GM12865 (cell line): ENCODE measurements around the gene TBC1D22A.

Experiments
- DNase-seq: peaks from one replicate; pipeline ENCODE4 v3.0.0; 2010; ENCODE audit warnings: low read depth
- H3K4me3 ChIP-seq: 2 replicates; pipeline ENCODE4 v1.5.1; 2011; ENCODE audit warnings: mild to moderate bottlenecking, low read depth, low read length, control low read depth
- TF ChIP-seq, protein P1 (sequence below): IDR thresholded peaks from 2 replicates; pipeline ENCODE4 v1.5.1; 2011; ENCODE audit warnings: low read length, control low read depth, low read depth, inconsistent platforms; ENCODE audit not compliant: insufficient read depth; ENCODE audit errors: missing control alignments

TBC1D22A gene

DNA sequence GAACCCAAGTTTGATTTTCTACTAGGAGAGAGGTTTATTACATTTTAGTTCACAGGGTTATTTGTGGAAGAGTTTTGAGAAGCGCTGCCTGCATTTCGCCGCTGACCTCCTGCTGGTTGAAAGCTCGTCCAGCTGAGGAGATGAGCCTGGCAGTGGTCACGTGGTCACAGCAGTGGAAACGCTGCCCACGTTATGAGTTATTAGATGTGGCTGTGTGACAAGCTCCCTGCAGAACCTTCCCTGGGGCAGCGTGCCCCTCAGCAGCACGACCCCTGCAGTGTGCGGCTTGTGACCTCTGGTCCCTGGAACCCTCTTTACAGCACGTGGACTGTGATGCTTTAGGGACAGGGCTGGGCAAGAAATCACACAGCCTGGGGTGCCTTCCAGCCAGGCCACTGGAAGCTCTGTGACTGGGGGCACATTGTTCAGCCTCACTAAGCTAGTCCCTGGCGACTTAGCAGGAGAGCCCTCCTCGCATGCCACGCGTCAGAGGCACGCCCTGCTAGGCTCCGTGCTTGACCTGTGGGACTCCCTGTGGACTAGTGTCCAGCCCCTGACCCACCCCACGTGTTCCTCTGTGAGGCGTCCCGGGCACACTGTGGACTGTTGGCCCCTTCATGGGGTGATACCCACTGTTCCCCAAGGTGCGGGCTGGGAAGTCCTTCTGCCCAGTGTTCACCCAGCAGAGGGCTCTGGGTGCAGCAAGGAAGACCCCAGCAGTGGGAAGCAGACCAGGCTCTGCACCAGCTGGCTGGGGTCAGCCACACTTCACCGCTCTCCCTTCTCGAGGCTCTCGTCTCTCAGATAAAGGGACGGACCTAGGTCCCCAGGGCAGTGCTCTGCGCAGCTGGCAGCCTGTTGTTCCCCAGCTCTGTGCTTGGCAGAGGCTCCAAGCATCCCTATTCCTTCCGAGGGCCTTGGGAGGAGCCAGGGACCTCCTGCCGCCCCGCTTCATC lies 349.5 kb downstream of the TBC1D22A start:
- TF ChIP-seq, protein P1, sequence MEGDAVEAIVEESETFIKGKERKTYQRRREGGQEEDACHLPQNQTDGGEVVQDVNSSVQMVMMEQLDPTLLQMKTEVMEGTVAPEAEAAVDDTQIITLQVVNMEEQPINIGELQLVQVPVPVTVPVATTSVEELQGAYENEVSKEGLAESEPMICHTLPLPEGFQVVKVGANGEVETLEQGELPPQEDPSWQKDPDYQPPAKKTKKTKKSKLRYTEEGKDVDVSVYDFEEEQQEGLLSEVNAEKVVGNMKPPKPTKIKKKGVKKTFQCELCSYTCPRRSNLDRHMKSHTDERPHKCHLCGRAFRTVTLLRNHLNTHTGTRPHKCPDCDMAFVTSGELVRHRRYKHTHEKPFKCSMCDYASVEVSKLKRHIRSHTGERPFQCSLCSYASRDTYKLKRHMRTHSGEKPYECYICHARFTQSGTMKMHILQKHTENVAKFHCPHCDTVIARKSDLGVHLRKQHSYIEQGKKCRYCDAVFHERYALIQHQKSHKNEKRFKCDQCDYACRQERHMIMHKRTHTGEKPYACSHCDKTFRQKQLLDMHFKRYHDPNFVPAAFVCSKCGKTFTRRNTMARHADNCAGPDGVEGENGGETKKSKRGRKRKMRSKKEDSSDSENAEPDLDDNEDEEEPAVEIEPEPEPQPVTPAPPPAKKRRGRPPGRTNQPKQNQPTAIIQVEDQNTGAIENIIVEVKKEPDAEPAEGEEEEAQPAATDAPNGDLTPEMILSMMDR = no peak
- no peak overlapping the region for H3K4me3 ChIP-seq
- no peak for DNase-seq

DNA sequence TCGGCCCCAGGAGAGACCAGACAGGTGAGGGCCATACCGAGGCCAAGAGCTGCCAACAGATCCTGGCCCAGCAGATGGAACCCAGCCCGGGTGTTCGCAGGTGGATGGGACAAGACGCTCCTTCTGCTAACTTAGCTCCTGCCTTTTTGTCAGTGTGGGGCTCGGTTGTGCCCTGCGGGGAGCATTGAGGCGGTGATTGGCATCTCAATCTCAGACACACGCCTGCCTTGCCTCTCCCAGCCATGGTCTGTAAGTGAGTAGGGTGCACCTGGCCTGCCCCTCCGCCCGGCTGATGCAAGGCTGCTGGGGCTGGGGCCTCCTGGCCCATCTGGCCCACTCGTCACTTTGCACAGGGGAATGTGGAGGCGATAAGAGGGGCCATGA lies 350.1 kb downstream of the TBC1D22A start:
- H3K4me3 ChIP-seq = no peak overlapping the region
- TF ChIP-seq, protein P1 = no peak
- DNase-seq = no peak

DNA sequence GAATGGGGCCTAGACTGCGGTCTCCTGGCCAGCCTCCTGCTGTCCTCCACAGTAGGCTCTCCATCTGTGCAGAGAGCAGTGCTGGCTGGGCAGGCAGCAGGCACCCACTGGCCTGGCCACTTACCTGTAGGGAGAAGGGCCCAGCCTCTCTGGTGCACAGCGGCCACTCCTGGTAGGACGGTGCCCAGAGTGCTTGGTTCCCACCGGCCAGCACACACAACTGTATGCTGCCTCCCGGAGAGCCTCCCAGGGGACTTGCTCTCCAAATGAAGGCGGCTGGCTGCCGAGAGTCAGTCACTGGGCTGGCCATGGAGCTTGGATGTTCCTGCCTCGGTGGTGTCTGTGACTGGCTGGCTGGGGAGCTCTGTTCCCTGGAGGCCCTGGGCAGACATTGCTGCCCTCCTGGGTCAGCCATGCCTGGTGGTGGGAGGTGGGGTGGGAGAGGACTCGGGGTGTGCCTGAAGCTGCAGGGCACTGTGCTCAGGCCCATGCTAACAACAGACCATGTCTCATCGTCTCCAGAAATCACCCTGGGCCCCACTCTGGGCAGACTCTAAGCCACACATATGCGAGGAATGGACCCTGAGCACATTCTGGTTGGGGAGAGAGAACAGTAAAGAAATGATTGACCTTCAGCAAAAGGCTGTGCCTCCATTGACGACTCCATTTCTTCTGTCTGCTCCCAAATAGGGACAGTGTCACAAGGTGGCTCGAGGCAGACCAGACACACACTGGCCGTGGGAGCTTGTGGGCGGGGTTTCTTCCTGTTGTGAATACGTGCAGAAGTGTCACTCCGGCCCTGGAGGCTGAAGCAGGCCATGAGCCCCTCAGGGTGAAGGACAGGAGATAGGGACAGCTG lies 350.8 kb downstream of the TBC1D22A start:
- no peak for DNase-seq
- H3K4me3 ChIP-seq = no peak overlapping the region
- TF ChIP-seq, protein P1 = no peak

DNA sequence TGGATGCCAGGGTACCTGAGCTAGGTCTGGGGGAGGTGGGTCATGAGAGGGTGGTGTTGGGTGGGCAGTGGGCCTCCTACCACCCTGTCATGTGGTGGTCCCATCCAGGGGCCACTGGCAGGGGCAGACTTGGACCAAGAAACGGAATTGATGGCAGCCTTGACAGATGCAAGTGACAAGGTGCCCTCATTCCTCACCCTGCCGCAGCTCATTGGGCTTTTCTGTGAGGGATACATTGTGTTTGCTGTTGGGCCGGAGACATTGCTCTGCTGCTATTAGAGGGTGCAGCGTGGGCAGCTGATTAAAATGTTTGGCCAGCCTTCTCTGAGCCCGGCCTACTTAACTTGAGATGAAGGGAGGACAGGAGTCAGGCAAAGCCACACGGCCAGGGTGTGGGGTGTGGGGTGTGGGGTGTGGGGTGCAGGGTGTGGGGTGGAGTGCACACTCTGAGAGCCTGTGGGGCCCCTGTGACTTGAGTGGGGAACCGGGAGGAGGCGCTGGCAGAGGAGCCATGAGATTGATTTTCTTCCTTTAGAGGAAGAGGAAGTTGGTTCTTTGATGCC lies 351.5 kb downstream of the TBC1D22A start:
- TF ChIP-seq, protein P1 = no peak
- no peak overlapping the region for H3K4me3 ChIP-seq
- no peak for DNase-seq

DNA sequence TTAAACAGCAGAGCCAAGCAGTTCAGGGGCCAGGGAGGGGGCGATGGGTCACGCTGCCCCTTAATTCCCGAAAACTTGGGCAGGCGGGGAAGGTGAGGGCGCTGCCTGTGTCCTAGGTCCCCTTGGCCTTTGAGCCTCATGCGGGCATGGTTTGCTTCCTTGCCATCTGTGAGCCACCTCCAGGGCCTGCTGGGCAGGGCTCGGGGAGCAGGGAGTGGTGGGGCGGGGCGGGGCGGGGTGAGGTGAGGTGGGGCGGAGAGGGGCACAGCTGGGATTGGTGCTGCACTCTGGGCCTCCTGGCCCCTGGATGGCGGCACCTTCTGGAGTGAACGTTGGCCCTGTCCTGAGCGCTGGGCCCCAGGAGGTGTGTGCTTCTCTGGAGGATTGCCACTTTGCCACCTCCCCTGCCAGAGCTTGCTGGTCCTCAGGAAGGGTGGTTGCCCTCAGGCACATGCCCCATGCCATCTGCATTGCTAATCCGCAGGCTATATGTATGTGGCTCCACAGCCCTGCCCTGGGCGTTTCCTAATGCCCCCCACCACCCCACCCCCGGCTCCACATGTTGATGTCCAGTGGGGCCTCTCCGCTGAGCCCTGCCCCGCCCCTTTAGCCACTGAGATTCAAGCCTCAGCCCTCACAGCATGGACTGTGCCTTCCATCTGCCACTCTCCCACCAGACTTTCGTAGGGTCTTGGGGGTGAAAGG lies 352.5 kb downstream of the TBC1D22A start:
- no peak for DNase-seq
- H3K4me3 ChIP-seq = no peak overlapping the region
- TF ChIP-seq, protein P1 = no peak

DNA sequence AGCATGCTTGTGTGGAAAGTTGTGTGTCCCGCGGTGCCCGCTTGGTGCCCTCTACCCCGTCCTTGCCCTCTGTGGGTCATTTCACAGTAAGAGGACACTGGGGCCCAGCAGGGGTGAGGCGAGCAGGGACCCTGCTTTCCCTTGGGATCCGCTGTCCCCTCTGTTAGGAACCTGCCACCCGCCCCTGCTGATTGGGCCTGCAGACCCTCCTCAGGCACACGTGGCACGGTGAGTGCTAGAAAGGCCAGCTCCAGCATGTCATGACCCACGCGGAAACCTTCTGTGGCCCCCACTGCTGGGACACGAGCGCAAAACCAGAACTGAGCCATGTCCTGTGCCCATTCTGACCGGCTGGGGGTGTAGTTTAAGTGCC lies 353.1 kb downstream of the TBC1D22A start:
- DNase-seq = no peak
- no peak overlapping the region for H3K4me3 ChIP-seq
- TF ChIP-seq, protein P1 = no peak
